HK-2 (cell line): ENCODE results near the gene PMVK.

Experiments used
- DNase-seq: peaks from one replicate; pipeline ENCODE4 v3.0.0-alpha.2; 2018; ENCODE audit not compliant: unreplicated experiment

Gene PMVK

DNA sequence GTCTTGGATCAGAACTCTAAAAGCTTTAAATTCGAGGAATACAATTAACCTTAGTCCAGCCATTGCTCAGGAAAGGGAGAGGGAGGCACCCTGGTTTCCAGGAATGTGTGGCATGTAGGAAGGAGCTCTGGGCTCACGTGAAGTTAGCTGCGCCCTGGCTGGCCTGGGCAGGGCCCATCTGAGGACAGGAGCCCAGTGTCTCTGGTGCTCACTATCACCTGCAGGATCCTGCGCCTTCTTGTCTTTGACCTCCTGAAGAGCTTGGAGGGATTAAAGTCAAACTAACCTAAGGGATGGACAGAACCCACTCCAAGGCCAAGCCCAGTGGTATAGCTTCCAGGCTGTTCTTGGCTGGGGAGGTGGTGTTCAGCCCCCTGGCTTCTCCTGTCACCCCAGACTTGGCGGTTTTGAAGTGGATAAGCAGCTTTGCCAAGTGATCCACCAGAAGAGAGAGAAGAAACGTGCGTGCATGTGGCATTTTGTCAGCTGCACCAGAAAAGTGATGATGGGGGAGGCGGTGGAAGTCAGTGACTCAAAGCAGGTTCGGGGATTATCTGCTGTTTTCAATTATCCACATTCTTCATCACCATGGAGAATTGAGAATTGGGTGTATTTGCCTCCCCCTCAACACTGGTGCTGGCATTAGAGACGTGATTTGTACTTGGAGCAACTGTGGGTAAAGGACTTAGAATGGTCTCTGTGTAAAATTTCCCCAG lies 54.5 kb downstream of the PMVK start:
- no peak for DNase-seq

GRCh38 chr1:154880671-154881070 lies 55.8 kb downstream of the PMVK start:
- DNase-seq, result no peak

DNA sequence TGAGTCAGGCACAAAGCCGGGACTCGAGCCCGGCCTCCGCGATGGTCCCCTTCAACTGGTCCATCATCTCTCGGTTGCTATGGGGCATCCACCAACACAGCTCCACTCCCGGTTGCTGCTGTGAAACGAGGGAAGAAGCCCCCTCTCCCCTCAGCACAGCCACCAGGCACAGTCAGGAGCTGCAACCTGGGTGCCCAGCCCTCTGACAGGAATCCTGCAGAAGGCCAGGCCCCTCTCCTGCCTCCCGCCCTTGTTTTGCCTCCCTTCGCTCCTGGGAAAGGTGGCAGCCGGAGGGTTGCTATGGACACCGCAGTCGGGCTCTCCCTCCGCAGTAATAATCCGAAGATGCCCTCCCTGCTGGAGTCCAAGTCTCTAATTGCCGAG lies 57.5 kb downstream of the PMVK start:
- DNase-seq, result no peak

- peak; percentile 70 for DNase-seq
Measured at GRCh38 chr1:154878371-154879037, 58.0 kb downstream of the PMVK start.

DNA sequence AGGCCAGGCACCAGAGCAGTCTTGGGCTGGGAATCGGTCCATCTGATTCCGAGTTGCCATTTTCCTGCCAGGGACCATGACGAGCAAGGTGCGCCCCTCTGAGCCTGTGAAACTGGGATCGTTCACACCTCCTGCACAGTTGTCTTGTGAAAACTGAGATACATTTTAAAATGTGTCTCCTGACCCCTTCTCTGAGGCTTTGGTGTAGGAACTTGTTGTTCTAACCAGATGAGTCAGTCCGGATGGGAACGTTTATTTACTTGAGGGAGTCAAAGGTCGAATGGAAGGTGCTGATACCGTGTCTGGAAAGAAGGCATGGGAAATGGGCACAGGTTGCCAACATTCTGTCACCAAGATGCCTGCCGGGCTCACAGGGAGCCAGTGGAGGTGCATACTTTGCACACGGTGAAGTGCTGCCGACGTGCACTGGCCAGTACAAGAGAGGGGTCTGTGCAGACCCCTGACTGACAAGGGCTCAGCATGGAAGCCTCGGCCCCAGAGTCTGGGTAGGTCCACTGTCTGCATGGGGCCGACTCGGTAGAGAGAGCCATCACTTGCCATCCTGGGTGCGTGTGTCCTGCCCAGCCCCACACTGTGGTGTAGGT lies 59.0 kb downstream of the PMVK start:
- no peak for DNase-seq

DNA sequence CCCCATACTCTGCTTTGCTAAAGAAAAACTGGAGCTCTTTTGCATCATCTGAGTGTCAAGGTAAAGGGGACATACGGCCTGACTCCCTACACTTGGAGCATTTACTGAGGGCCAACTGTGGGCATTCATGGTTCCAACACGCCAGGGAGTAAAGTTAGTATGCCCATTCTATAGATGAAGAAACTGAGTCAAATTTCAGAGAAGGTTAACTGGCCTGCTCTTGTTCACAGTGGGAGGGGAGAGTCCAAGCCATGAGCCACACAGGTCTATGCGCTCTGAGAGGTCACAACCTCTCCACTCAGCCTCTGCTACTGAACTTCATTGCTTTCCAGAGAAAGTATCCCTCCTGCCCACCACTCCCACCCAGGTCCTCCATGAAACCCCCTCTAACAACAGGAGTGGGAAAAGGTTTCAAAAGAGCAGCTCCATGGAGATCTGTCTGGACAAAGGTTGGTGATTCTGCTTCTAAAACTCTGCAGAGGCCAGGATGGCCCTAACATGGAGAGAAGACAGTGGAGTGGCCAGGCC lies 59.6 kb downstream of the PMVK start:
- DNase-seq, result no peak
